Renal cortical epithelial cell (primary cell): Measurements from ENCODE around the gene SPOCK1. TPM values are rescaled to one million over a fixed set of nuclear protein-coding genes. Genes with fewer than 3 reads are reported as not detected.
A peak's percentile ranks its signal among the peaks of the same experiment; 100 is the strongest.
"Not testable (repeated sequence)": the region's sequence is repeated elsewhere in the genome, so short reads cannot be mapped to it uniquely, and the experiment has no call there.

Experiments used
- DNase-seq: peaks from one replicate; pipeline ENCODE4 v3.0.0-alpha.2; 2011; ENCODE audit warnings: low read depth
- total RNA-seq: library from RNA; depleted of rRNA; stranded (reverse); fragments of >200 nt; gene quantifications from 2 replicates; pipeline ENCODE4 v1.2.3, GENCODE V29; 2014

SPOCK1 gene
- total RNA-seq: 36.8 and 224 TPM in 2 replicates

DNA sequence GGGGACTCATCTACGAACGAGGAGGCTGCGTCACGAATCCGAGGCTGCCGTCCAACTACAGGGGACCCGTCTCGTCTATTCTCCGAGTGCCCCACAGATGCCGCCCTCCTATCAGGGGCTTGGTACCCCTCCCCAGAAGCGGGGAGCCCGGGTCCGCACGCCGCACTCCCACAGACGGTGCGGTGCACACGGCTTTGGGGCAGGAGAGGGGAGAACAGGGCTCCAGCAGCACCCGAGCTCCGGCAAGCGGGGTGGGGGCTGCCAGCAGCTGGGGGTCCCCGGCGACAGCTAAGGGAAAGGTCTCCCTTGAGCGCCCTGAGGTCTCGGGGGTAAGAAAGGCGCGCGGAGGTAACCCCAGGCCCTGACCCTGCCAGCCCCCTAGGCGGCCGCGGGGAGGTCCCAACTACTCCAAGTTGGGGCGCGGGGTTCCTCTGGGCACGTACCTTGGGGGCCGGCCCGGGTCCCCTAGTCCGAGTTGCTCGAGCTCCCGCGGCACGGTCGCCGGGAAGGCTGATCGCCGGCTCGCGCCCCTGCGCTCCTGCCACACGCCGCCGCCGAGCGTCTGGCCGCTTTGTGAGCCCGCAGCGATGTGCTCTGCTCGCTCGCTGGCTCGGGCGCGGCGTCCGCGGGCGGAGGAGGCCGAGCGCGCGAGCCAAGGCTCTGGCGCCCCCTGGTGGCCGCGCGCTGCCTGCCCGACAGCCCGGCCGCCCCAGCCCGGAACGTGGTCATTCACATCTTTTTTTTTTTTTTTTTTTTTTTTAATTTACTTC, at the start of gene SPOCK1:
SPOCK1 (minus strand) TSS at position 591 of the 770 bp plus-strand sequence.
- DNase-seq: peak; percentile 22

DNA sequence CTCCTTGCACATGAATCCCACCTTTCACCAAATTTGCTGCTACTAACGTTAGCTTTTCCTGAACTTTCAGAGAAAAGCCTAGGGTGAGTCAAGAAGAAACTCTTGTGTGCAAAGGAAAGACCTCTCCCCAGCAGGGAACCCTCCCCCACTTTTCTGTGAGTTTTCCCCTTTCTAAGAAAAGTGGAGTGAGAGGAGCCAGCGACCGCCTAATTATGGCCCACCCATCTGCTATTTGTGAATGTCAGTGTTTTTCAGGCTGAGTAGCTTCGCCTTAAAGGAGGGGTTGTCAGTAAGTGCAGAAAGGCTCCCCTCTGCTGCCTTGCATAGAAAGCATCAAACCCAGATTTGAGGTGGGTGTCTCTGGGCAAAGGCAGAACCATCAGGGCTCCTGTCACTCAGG, 46.8 kb upstream of the SPOCK1 start:
- DNase-seq: no peak

DNA sequence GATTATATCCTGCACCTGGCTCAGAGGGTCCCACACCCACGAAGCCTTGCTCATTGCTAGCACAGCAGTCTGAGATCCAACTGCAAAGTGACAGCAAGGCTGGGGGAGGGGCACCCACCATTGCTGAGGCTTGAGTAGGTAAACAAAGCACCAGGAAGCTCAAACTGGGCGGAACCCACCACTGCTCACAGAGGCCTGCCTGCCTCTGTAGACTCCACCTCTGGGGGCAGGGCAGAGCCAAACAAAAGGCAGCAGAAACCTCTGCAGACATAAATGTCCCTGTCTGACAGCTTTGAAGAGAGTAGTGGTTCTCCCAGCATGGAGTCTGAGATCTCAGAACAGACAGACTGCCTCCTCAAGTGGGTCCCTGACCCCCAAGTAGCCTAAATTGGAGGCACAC, 36.3 kb upstream of the SPOCK1 start:
- DNase-seq: not testable (repeated sequence)

DNA sequence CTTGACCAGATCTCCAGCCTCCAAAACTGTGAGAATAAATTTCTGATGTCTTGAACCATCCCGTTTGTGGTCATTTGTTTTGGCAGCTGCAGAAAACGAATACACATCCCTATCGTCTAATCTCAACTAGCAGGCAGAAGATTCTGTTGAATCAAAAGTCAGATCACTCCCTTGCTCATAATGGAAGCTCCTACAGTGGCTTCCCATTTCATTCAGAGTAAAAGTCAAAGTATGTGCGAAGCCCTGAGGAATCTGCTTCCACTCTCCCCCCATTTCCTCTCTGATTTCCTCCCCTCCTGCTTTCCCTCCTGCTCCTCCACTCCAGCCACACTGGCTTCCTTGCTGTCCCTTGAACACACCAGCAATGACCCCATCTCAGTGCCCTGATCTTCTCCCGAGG, 34.8 kb upstream of the SPOCK1 start:
- no peak for DNase-seq

DNA sequence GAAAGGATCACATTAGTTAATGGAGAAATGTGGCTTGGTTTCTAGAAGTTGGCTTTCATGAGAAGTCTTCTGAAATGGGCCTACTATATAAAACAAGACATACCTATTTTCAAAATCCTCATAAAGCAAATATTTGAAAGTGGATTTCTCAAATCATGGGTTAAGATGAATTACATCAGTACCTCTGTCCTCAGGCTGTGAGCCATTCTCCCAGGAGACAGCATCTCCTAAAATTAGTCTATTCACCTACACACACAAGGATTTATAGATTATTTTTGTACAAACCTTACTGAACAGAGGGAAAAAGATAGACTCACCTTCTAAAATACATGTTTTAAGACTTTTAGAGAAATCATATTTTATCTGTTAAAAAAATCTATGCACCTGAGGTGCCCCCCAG, 32.1 kb upstream of the SPOCK1 start:
- DNase-seq: no peak

GRCh38 chr5:137521246-137521645, 22.1 kb upstream of the SPOCK1 start:
- DNase-seq: no peak

GRCh38 chr5:137516961-137517360, 17.8 kb upstream of the SPOCK1 start:
- DNase-seq: no peak

DNA sequence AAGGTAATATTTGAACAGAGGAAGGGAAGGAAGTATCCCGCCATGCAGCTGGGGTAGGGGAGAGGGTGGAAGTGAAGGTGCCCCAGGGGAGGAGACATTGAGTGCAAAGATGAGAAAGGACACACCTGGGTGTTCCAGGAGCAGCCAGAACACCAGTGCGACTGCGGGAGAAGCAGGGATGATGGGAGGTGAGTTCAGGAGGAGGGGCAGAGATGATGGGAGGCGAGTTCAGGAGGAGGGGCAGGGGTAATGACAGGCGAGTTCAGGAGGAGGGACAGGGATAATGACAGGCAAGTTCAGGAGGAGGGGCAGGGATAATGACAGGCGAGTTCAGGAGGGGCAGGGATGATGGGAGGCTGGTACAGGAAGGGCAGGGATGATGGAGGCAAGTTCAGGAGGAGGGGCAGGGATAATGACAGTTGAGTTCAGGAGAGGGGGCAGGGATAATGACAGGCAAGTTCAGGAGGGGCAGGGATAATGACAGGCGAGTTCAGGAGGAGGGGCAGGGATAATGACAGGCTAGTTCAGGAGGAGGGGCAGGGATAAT, 17.2 kb upstream of the SPOCK1 start:
- DNase-seq: no peak

DNA sequence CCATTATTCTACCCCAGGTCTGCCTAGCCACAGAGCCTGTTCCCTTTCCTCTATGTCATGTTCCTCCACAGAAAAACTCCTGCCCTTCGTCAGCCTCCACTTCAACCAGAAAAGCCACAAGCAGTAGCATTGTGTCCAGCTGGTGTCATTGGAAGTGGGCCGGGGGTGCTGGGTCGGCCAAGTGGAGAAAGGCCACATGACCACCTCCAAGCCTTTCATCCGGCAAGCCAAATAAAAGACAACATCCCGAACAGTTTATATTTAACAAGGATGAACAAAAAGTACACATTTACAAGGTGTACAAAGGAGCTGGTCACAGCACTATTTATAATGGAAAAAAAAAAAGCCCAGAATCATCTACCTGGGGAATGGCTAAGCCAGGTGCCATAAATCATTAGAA, 16.1 kb upstream of the SPOCK1 start:
- DNase-seq: no peak

DNA sequence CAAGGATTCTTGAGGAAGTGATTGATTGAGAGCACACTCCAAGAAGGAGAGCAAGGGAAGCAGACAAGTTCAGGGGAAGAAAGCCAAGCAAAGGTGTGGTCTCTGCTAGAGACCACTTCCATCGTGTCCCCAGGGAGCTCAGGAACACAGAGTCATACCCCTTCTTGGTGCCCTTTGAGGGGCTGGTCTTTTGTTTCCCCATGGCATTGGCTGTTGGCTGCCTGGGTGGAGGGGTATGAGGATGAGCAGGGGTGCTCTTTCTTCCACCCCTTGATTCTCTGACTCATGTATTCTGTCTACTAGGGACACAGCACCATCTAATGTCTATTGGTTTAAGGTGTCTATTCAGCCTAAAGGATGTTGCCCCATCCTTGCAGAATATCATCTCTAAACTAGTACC, 11.5 kb upstream of the SPOCK1 start:
- no peak for DNase-seq

DNA sequence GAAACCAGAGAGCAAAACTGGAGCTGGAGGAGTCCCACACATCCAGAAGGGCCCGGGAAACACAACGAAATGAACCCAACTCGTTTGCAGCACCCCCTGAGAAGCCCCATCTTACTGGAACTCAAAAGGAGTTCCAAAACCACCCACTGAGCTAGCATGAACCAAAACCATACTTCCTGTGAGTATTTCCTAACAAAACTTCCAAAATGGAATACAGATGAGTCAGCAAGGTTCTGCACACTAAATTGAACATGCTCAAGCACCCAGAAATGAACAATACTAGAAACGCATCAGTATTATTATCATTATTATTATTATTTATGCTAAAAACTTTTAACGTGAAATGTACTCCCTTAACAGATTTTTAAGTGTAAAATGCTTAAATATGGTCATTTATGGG, 8.0 kb upstream of the SPOCK1 start:
- no peak for DNase-seq

DNA sequence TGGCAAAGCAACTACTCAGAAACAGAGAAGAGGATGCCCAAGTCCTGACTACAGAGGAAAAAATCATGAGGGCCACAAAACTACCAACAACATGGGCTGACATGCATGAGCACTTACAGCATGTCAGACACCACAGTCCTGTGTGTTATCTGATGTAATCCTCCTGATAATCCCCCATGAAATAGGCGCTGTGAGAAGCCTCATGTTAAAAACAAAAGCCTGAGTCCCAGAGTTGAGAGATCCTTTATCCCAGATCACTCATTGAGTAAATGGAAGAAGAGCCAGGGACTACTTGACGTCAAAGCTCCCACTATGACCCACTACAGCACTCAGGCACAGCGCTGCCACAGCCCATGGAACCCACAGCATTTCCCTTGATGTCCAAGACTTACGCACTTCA, 7.2 kb upstream of the SPOCK1 start:
- DNase-seq: no peak

GRCh38 chr5:137504916-137505315, 5.8 kb upstream of the SPOCK1 start:
- DNase-seq: no peak

DNA sequence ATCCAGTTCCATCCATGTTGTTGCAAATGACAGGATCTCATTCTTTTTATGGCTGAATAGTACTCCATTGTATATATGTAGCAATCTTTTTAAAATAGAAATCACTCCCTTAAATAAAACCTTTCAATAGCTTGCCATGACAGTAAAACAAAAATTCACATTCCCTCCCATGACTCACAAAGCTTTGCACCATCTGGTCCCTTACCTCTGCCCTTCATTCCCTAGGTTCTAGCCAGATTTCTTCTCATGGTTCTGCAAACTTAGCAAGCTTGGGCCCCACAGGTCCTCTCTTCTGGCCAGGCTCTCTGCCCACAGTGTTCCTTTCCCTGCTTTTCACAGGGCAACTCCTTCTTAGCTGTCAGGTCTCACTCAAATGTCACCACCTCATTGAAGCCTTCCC, 4.3 kb upstream of the SPOCK1 start:
- no peak for DNase-seq

- DNase-seq: no peak
Observed at GRCh38 chr5:137502632-137503031, 3.5 kb upstream of the SPOCK1 start.

DNA sequence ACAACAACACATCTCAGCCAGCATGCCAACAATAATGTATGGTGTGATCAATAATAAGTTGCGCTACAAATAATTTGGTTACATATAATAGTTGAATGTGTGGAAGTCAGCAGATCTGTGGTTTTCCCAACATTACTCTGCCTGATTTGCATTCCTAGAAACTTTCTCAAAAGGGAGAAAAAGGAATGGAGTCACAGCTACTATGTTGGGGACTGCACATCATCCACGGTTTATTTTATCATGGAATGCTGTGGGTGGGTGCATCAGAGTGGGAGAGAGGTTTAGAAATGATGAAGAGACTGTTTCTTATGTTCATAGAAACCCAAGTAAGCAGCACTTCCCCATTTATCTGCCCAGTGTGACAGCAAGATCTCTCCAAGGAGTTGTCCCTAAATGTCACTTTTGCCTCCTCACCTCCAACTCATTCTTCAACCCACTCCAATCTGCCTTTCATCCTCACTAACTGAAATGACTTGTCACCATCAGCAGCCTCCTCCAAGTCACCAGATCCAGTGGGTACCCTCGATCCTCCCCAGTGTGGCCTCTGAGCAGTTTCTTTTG, 2.8 kb upstream of the SPOCK1 start:
- DNase-seq: no peak

- DNase-seq: no peak
Observed at GRCh38 chr5:137501226-137501625, 2.1 kb upstream of the SPOCK1 start.

DNA sequence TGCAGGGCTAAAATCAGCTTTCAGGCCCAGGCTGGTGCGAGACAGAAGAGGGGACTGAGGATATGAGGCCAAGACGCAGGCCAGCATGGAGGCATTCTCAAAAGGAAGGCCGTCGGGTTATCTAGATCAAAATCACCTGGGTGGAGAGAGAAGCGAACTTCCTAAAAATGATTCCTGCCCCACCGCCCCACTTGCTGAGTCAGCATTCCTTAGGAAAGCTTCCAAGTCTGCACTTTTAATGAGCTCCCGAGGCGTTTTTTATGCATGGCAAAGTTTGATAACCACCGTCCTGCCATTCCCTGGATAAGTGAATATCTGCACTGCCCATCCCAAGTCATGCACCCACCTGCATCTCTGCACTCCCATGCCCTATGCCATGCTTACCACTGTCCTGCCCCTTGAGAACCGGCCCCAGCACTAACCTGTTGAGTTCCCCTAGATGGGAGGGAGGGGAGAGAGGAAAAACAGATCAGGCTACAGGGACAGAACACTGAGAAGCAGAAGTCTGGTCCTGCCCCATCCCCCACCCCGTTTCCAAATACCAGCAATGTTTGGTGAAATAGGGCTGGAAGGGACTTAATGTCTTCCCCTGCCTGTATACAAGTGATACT, 1.6 kb upstream of the SPOCK1 start:
- DNase-seq: no peak

DNA sequence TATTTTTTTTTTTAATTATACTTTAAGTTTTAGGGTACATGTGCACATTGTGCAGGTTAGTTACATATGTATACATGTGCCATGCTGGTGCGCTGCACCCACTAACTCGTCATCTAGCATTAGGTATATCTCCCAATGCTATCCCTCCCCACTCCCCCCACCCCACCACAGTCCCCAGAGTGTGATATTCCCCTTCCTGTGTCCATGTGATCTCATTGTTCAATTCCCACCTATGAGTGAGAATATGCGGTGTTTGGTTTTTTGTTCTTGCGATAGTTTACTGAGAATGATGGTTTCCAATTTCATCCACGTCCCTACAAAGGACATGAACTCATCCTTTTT, 351 bp upstream of the SPOCK1 start:
- not testable (repeated sequence) for DNase-seq

GRCh38 chr5:137498301-137498735, 808 bp downstream of the SPOCK1 start:
- DNase-seq: no peak

DNA sequence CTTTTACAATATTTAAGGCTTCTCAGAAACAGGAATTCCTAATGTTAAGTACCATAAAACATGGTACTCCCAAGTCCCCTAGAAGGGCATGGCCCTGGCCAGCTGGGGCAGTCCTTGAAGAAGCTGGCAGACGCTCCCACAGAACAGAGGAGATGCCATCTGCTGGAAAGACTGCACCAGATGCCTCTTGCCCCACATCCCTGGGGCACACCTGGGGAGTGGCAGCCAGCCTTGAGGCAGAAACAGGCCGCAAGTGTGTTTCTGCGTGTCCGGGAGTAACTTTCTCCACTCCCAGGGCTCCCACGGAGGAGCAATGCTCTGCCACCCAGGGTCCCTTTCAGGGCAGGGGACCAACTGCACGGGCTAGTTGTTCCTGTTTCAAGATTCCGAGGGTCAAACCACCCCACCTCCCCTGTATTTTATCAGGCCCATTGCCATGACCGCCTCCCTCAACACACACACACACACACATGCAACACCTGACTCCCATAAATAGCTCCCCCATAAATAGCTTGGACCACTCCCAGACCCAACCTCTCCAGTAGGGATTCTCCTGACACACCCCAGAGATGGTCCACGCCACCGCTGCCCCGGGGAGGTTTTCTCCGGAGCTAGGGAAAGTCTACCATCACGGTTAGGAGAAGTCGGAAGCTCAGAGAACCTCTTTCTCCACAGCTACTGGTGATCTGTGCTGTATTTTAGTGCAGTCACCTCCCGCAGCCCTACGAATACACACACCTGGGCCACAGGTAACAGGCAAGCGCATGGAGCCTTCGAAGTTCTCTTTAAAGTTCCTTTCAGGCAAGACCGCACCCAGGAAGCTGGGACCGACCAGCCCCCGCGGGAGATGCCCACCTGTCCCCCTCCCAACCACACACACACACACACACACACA, 1.5 kb downstream of the SPOCK1 start:
- peak; percentile 26 for DNase-seq

DNA sequence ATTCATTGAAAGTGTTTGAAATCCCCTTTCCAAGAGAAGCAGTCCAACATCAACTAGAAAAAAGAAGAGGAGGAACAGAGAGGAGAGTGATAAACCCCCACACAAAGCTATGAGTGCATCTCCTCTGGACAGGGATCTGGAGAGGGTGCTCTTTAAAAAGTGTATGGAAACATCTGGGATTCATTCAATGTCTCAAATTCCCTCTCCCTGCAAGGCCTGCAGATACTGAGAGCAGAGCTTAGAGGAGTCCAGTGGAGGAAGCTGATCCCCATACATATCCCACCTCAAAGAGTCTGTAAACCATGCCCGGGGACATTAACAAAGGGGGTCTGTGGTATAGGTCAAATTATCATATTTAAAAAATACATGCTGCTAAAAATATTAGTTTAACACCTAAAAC, 2.2 kb downstream of the SPOCK1 start:
- DNase-seq: no peak
